WTC11 (cell line): Measurements from ENCODE around the gene LRRC72. TPM values are rescaled to one million over a fixed set of nuclear protein-coding genes. Genes with fewer than 3 reads are reported as not detected.

Source experiments
- ATAC-seq: fragments of 200-7000 bp; cut with Tn5 transposase; 2 replicates; pipeline ENCODE4 v1.10.0; 2021; ENCODE audit warnings: mild to moderate bottlenecking, moderate library complexity
- CTCF ChIA-PET: fragments of 300-600 bp; sonication (Branson Sonifier 250); formaldehyde crosslinking; loops from one replicate; lab custom pipeline; 2021; ENCODE audit warnings: antibody characterized with exemption; lab: Charles Lee
- POLR2A ChIA-PET: fragments of 350-600 bp; sonication (Branson Sonifier 250); formaldehyde crosslinking; loops from one replicate; lab custom pipeline; 2021; ENCODE audit warnings: antibody characterized with exemption; lab: Charles Lee
- DNase-seq: peaks from one replicate; pipeline ENCODE4 v3.0.0; 2021; ENCODE audit warnings: low spot score
- H3K27ac Mint-ChIP-seq: 2 replicates; pipeline ENCODE4 v1.8.0; 2021; ENCODE audit warnings: mixed read lengths
- H3K27me3 Mint-ChIP-seq: 2 replicates; pipeline ENCODE4 v1.8.0; 2021; ENCODE audit warnings: low read depth, mild to moderate bottlenecking, moderate library complexity, mixed read lengths
- H3K36me3 Mint-ChIP-seq: 2 replicates; pipeline ENCODE4 v1.8.0; 2021; ENCODE audit warnings: mixed read lengths
- H3K4me1 Mint-ChIP-seq: 2 replicates; pipeline ENCODE4 v1.8.0; 2022; ENCODE audit warnings: mixed read lengths
- H3K4me3 Mint-ChIP-seq: 2 replicates; pipeline ENCODE4 v1.8.0; 2021; ENCODE audit warnings: mild to moderate bottlenecking, moderate library complexity, mixed read lengths
- H3K9me3 Mint-ChIP-seq: 2 replicates; pipeline ENCODE4 v1.8.0; 2021; ENCODE audit warnings: mixed read lengths
- total RNA-seq: library from RNA; stranded (reverse); gene quantifications from 3 replicates; pipeline ENCODE4 v1.2.3, GENCODE V29; 2021
- TF ChIP-seq, protein P1 (sequence below): fragments of 250-450 bp; sonication (Bioruptor Pico); IDR thresholded peaks from 2 replicates; pipeline ENCODE4 v1.8.0; 2021; ENCODE audit warnings: mild to moderate bottlenecking
- TF ChIP-seq, protein P2 (sequence below): sonication (generic); formaldehyde crosslinking; IDR thresholded peaks from 2 replicates; pipeline ENCODE4 v1.8.1; 2023; ENCODE audit warnings: mild to moderate bottlenecking, missing genetic modification reagents, borderline replicate concordance
- TF ChIP-seq, protein P3 (sequence below): sonication (generic); formaldehyde crosslinking; IDR thresholded peaks from 2 replicates; pipeline ENCODE4 v1.8.0; 2022; ENCODE audit warnings: missing genetic modification reagents
- TF ChIP-seq, protein P4 (sequence below): sonication (generic); formaldehyde crosslinking; IDR thresholded peaks from 2 replicates; pipeline ENCODE4 v1.8.0; 2023; ENCODE audit warnings: missing genetic modification reagents, mild to moderate bottlenecking, borderline replicate concordance
- TF ChIP-seq, protein P5 (sequence below): sonication (generic); formaldehyde crosslinking; conservative IDR thresholded peaks from 2 replicates; pipeline ENCODE4 v1.8.1; 2022; ENCODE audit warnings: mild to moderate bottlenecking, missing genetic modification reagents
- TF ChIP-seq, protein P6 (sequence below): sonication (generic); formaldehyde crosslinking; IDR thresholded peaks from 2 replicates; pipeline ENCODE4 v1.8.1; 2023; ENCODE audit warnings: mild to moderate bottlenecking, missing genetic modification reagents
- TF ChIP-seq, protein P7 (sequence below): sonication (generic); formaldehyde crosslinking; IDR thresholded peaks from 2 replicates; pipeline ENCODE4 v1.8.1; 2022; ENCODE audit warnings: low read depth, missing genetic modification reagents, borderline replicate concordance

The LRRC72 gene
- total RNA-seq, 1 experiment from 2014 or later, result not detected

DNA sequence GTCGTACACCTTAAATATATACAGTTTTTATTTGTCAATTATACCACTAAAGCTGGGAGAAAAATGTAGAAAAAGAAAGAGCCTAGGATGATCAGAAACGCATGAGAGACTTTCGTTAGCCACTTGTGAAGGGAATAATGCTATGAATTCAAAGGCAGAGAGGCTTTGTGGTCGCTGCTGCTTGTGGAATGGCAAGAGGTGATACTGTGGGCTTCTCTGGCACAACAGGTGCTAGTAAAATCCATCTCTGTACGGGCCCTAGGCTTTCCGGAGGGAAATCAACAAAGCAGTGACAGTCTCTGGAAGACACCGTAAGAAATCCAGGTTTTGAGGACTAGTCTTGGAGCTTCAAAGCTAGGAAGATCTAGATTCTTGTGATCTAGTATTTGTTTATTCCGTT lies 52.6 kb downstream of the LRRC72 start:
- Mint-ChIP-seq H3K27ac (no peak overlapping the region), H3K9me3 (no peaks in the 10 kb centered on the region), H3K4me3 (no peak overlapping the region), H3K36me3 (no peaks in the 10 kb centered on the region), H3K27me3 (no peaks in the 10 kb centered on the region), H3K4me1 (peaks cover 3% of the 10 kb centered on the region; the same call in 1 of the 2 replicates)
- ChIA-PET CTCF (interaction anchor here (1.3 kb wide), 1 partner anchor 14 kb away, joined by 4 read pairs; no protein-coding TSS in a partner anchor), POLR2A (no interaction called here)
- ATAC-seq (no peak), DNase-seq (no peak)
- TF ChIP-seq, protein P1, sequence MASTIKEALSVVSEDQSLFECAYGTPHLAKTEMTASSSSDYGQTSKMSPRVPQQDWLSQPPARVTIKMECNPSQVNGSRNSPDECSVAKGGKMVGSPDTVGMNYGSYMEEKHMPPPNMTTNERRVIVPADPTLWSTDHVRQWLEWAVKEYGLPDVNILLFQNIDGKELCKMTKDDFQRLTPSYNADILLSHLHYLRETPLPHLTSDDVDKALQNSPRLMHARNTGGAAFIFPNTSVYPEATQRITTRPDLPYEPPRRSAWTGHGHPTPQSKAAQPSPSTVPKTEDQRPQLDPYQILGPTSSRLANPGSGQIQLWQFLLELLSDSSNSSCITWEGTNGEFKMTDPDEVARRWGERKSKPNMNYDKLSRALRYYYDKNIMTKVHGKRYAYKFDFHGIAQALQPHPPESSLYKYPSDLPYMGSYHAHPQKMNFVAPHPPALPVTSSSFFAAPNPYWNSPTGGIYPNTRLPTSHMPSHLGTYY (CRISPR knock-in tag), result no peak
- TF ChIP-seq, protein P2, sequence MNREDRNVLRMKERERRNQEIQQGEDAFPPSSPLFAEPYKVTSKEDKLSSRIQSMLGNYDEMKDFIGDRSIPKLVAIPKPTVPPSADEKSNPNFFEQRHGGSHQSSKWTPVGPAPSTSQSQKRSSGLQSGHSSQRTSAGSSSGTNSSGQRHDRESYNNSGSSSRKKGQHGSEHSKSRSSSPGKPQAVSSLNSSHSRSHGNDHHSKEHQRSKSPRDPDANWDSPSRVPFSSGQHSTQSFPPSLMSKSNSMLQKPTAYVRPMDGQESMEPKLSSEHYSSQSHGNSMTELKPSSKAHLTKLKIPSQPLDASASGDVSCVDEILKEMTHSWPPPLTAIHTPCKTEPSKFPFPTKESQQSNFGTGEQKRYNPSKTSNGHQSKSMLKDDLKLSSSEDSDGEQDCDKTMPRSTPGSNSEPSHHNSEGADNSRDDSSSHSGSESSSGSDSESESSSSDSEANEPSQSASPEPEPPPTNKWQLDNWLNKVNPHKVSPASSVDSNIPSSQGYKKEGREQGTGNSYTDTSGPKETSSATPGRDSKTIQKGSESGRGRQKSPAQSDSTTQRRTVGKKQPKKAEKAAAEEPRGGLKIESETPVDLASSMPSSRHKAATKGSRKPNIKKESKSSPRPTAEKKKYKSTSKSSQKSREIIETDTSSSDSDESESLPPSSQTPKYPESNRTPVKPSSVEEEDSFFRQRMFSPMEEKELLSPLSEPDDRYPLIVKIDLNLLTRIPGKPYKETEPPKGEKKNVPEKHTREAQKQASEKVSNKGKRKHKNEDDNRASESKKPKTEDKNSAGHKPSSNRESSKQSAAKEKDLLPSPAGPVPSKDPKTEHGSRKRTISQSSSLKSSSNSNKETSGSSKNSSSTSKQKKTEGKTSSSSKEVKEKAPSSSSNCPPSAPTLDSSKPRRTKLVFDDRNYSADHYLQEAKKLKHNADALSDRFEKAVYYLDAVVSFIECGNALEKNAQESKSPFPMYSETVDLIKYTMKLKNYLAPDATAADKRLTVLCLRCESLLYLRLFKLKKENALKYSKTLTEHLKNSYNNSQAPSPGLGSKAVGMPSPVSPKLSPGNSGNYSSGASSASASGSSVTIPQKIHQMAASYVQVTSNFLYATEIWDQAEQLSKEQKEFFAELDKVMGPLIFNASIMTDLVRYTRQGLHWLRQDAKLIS (CRISPR knock-in tag), result no peak
- TF ChIP-seq, protein P3, sequence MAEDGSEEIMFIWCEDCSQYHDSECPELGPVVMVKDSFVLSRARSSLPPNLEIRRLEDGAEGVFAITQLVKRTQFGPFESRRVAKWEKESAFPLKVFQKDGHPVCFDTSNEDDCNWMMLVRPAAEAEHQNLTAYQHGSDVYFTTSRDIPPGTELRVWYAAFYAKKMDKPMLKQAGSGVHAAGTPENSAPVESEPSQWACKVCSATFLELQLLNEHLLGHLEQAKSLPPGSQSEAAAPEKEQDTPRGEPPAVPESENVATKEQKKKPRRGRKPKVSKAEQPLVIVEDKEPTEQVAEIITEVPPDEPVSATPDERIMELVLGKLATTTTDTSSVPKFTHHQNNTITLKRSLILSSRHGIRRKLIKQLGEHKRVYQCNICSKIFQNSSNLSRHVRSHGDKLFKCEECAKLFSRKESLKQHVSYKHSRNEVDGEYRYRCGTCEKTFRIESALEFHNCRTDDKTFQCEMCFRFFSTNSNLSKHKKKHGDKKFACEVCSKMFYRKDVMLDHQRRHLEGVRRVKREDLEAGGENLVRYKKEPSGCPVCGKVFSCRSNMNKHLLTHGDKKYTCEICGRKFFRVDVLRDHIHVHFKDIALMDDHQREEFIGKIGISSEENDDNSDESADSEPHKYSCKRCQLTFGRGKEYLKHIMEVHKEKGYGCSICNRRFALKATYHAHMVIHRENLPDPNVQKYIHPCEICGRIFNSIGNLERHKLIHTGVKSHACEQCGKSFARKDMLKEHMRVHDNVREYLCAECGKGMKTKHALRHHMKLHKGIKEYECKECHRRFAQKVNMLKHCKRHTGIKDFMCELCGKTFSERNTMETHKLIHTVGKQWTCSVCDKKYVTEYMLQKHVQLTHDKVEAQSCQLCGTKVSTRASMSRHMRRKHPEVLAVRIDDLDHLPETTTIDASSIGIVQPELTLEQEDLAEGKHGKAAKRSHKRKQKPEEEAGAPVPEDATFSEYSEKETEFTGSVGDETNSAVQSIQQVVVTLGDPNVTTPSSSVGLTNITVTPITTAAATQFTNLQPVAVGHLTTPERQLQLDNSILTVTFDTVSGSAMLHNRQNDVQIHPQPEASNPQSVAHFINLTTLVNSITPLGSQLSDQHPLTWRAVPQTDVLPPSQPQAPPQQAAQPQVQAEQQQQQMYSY (CRISPR knock-in tag), result no peak
- TF ChIP-seq, protein P4, sequence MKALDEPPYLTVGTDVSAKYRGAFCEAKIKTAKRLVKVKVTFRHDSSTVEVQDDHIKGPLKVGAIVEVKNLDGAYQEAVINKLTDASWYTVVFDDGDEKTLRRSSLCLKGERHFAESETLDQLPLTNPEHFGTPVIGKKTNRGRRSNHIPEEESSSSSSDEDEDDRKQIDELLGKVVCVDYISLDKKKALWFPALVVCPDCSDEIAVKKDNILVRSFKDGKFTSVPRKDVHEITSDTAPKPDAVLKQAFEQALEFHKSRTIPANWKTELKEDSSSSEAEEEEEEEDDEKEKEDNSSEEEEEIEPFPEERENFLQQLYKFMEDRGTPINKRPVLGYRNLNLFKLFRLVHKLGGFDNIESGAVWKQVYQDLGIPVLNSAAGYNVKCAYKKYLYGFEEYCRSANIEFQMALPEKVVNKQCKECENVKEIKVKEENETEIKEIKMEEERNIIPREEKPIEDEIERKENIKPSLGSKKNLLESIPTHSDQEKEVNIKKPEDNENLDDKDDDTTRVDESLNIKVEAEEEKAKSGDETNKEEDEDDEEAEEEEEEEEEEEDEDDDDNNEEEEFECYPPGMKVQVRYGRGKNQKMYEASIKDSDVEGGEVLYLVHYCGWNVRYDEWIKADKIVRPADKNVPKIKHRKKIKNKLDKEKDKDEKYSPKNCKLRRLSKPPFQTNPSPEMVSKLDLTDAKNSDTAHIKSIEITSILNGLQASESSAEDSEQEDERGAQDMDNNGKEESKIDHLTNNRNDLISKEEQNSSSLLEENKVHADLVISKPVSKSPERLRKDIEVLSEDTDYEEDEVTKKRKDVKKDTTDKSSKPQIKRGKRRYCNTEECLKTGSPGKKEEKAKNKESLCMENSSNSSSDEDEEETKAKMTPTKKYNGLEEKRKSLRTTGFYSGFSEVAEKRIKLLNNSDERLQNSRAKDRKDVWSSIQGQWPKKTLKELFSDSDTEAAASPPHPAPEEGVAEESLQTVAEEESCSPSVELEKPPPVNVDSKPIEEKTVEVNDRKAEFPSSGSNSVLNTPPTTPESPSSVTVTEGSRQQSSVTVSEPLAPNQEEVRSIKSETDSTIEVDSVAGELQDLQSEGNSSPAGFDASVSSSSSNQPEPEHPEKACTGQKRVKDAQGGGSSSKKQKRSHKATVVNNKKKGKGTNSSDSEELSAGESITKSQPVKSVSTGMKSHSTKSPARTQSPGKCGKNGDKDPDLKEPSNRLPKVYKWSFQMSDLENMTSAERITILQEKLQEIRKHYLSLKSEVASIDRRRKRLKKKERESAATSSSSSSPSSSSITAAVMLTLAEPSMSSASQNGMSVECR, result no peak

DNA sequence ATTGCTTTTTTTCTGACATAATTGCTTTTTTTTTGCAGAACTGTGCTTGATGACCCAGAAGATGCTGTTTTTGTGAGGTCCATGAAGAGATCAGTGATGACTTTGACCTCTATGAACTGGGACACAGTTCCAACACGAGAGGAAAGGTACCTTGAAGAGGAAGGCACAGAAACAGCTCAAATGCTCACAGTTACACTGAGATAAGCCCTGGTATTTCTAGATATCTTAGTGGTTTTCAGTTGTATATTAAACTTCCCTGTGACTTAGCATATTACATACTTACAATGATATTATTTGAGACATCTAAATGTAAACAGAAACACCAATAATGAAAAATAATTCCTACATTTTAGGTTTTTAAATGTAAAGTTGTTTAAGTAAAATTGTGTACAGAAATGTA lies 54.7 kb downstream of the LRRC72 start:
- Mint-ChIP-seq H3K4me1 (peaks cover 3% of the 10 kb centered on the region; the same call in 1 of the 2 replicates), H3K9me3 (peaks cover 5% of the 10 kb centered on the region), H3K4me3 (no peak overlapping the region), H3K27me3 (no peaks in the 10 kb centered on the region), H3K27ac (no peak overlapping the region), H3K36me3 (no peaks in the 10 kb centered on the region)
- DNase-seq (no peak), ATAC-seq (no peak)
- CTCF ChIA-PET, result interaction anchor here (1.0 kb wide), 1 partner anchor 17 kb away, joined by 3 read pairs; no protein-coding TSS in a partner anchor
- POLR2A ChIA-PET, result no interaction called here
- TF ChIP-seq, protein P5, sequence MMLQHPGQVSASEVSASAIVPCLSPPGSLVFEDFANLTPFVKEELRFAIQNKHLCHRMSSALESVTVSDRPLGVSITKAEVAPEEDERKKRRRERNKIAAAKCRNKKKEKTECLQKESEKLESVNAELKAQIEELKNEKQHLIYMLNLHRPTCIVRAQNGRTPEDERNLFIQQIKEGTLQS, result no peak
- TF ChIP-seq, protein P6, sequence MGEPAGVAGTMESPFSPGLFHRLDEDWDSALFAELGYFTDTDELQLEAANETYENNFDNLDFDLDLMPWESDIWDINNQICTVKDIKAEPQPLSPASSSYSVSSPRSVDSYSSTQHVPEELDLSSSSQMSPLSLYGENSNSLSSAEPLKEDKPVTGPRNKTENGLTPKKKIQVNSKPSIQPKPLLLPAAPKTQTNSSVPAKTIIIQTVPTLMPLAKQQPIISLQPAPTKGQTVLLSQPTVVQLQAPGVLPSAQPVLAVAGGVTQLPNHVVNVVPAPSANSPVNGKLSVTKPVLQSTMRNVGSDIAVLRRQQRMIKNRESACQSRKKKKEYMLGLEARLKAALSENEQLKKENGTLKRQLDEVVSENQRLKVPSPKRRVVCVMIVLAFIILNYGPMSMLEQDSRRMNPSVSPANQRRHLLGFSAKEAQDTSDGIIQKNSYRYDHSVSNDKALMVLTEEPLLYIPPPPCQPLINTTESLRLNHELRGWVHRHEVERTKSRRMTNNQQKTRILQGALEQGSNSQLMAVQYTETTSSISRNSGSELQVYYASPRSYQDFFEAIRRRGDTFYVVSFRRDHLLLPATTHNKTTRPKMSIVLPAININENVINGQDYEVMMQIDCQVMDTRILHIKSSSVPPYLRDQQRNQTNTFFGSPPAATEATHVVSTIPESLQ (CRISPR knock-in tag), result no peak
- TF ChIP-seq, protein P7, sequence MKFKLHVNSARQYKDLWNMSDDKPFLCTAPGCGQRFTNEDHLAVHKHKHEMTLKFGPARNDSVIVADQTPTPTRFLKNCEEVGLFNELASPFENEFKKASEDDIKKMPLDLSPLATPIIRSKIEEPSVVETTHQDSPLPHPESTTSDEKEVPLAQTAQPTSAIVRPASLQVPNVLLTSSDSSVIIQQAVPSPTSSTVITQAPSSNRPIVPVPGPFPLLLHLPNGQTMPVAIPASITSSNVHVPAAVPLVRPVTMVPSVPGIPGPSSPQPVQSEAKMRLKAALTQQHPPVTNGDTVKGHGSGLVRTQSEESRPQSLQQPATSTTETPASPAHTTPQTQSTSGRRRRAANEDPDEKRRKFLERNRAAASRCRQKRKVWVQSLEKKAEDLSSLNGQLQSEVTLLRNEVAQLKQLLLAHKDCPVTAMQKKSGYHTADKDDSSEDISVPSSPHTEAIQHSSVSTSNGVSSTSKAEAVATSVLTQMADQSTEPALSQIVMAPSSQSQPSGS (CRISPR knock-in tag), result no peak
